HCT116 (cell line): ENCODE results near the gene MPEG1. TPM values are rescaled to one million over a fixed set of nuclear protein-coding genes. Genes with fewer than 3 reads are reported as not detected.

Experiments
- ATAC-seq: fragments of 200-7000 bp; cut with Tn5 transposase; 2 replicates; pipeline ENCODE4 v1.9.1; 2020; ENCODE audit warnings: mild to moderate bottlenecking, moderate library complexity
- BruUV-seq: library from RNA; stranded (reverse); fragments of 400-500 nt; replicated peaks from 2 replicates; lab custom pipeline; 2021; lab: Mats Ljungman, UMichigan
- CTCF ChIA-PET: fragments of 300-600 bp; sonication (Branson Sonifier 250); formaldehyde crosslinking; loops from one replicate; lab custom pipeline; 2021; ENCODE audit warnings: antibody characterized with exemption; lab: Charles Lee
- POLR2A ChIA-PET: fragments of 300-600, 350-600 bp; sonication (Branson Sonifier 250); formaldehyde crosslinking; loops from one replicate; lab custom pipeline; 2021; ENCODE audit warnings: antibody characterized with exemption; lab: Charles Lee
- RAD21 ChIA-PET, 2 experiments: fragments of 300-600 bp; sonication (Branson Sonifier 250); formaldehyde crosslinking; loops; one replicate each; lab custom pipeline; 2023; ENCODE audit warnings: low total read pairs in 2 of 2; ENCODE audit not compliant: uncharacterized antibody in 2 of 2, unreplicated experiment in 2 of 2, low non-redundant PET in 1 of 2; lab: Charles Lee
- DNase-seq: peaks from one replicate; pipeline ENCODE4 v3.0.0-alpha.2; 2010; ENCODE audit warnings: low read depth, low spot score
- H2AFZ ChIP-seq: fragments of 200-600 bp; shearing (Covaris generic), sonication (generic); 2 replicates; pipeline ENCODE4 v1.6.1; 2017; ENCODE audit warnings: low read depth, mixed run types, mixed read lengths, antibody characterized with exemption, low read length; ENCODE audit not compliant: poor library complexity, severe bottlenecking
- H3K27ac ChIP-seq: 2 replicates; pipeline ENCODE4 v1.5.1; 2012; ENCODE audit warnings: low read depth, low read length
- H3K27me3 ChIP-seq: fragments of 200-600 bp; sonication (generic); 2 replicates; pipeline ENCODE4 v1.6.1; 2016; ENCODE audit warnings: mixed run types, low read length, mixed read lengths; ENCODE audit not compliant: insufficient read depth
- H3K36me3 ChIP-seq, 2 experiments: fragments of 200-500 bp in 1 of 2; fragments of 200-600 bp in 1 of 2; sonication (Bioruptor generic) in 1 of 2; sonication (generic) in 1 of 2; 2 replicates each; pipeline versions ENCODE4 v1.5.1 to v1.6.1; 2014 to 2016; ENCODE audit warnings: low read length in 2 of 2, inconsistent platforms in 1 of 2, mixed read lengths in 1 of 2, mixed run types in 1 of 2; ENCODE audit not compliant: insufficient read depth in 2 of 2, control insufficient read depth in 1 of 2
- H3K4me1 ChIP-seq, 2 experiments: fragments of 200-600 bp in 1 of 2; sonication (generic) in 1 of 2; 2 replicates each; pipeline versions ENCODE4 v1.5.1 to v1.6.1; 2012 to 2017; ENCODE audit warnings: low read length in 2 of 2, inconsistent platforms in 1 of 2, mild to moderate bottlenecking in 1 of 2, mixed read lengths in 1 of 2, mixed run types in 1 of 2, moderate library complexity in 1 of 2; ENCODE audit not compliant: insufficient read depth in 2 of 2, control insufficient read depth in 1 of 2
- H3K4me2 ChIP-seq: fragments of 200-600 bp; sonication (generic); 2 replicates; pipeline ENCODE4 v1.6.1; 2017; ENCODE audit warnings: mixed run types, low read length, mixed read lengths
- H3K4me3 ChIP-seq, 2 experiments: fragments of 200-600 bp in 1 of 2; sonication (generic) in 1 of 2; replicated peaks in 1 of 2; 2 replicates each; pipeline ENCODE4 v1.5.1; 2011 to 2016; ENCODE audit warnings: low read length in 2 of 2, control low read depth in 1 of 2, low read depth in 1 of 2, mild to moderate bottlenecking in 1 of 2, mixed read lengths in 1 of 2, mixed run types in 1 of 2
- H3K79me2 ChIP-seq: fragments of 200-600 bp; sonication (generic); 2 replicates; pipeline ENCODE4 v1.6.1; 2017; ENCODE audit warnings: mild to moderate bottlenecking, mixed run types, low read length, moderate library complexity, mixed read lengths; ENCODE audit not compliant: insufficient read depth
- H3K9ac ChIP-seq: fragments of 200-600 bp; sonication (generic); 2 replicates; pipeline ENCODE4 v1.6.1; 2016; ENCODE audit warnings: low read length, mixed read lengths
- H3K9me2 ChIP-seq: fragments of 200-600 bp; sonication (generic), shearing (Covaris generic); 2 replicates; pipeline ENCODE4 v1.6.1; 2017; ENCODE audit warnings: mixed run types, mild to moderate bottlenecking, moderate library complexity; ENCODE audit not compliant: insufficient read depth
- H3K9me3 ChIP-seq, 2 experiments: fragments of 200-500 bp in 1 of 2; fragments of 200-600 bp in 1 of 2; sonication (Bioruptor generic) in 1 of 2; sonication (generic) in 1 of 2; 2 replicates each; pipeline ENCODE4 v1.6.1; 2014 to 2017; ENCODE audit warnings: low read length in 2 of 2, mixed read lengths in 2 of 2, inconsistent platforms in 1 of 2, low read depth in 1 of 2, mild to moderate bottlenecking in 1 of 2, mixed run types in 1 of 2, moderate library complexity in 1 of 2; ENCODE audit not compliant: control insufficient read depth in 1 of 2, insufficient read depth in 1 of 2
- H4K20me1 ChIP-seq: fragments of 200-600 bp; sonication (generic), shearing (Covaris generic); 2 replicates; pipeline ENCODE4 v1.6.1; 2017; ENCODE audit warnings: mixed run types, mild to moderate bottlenecking, moderate library complexity; ENCODE audit not compliant: insufficient read depth
- CEBPB ChIP-seq: IDR thresholded peaks from 2 replicates; pipeline ENCODE4 v1.6.1; 2012; ENCODE audit warnings: low read depth
- CTCF ChIP-seq, 3 experiments: fragments of 200-600 bp in 1 of 3; sonication (generic) in 1 of 3; IDR thresholded peaks in 2 of 3; conservative IDR thresholded peaks in 1 of 3; 2 replicates each; pipeline ENCODE4 v1.5.1; 2012 to 2017; ENCODE audit warnings: low read depth in 2 of 3, low read length in 2 of 3, antibody characterized with exemption in 1 of 3, borderline replicate concordance in 1 of 3, control low read depth in 1 of 3, mild to moderate bottlenecking in 1 of 3, mixed read lengths in 1 of 3, mixed run types in 1 of 3, moderate library complexity in 1 of 3; ENCODE audit not compliant: insufficient read depth in 1 of 3
- FOSL1 ChIP-seq: IDR thresholded peaks from 2 replicates; pipeline ENCODE4 v1.6.1; 2012; ENCODE audit warnings: low read depth
- MAX ChIP-seq: IDR thresholded peaks from 2 replicates; pipeline ENCODE4 v1.6.1; 2012
- REST ChIP-seq: IDR thresholded peaks from 2 replicates; pipeline ENCODE4 v1.6.1; 2012; ENCODE audit warnings: low read depth
- SIN3A ChIP-seq: IDR thresholded peaks from 2 replicates; pipeline ENCODE4 v1.6.1; 2012; ENCODE audit warnings: low read depth
- ZFX ChIP-seq: fragments of 450-650 bp; IDR thresholded peaks from 2 replicates; pipeline ENCODE4 v1.6.1; 2017
- ZNF274 ChIP-seq: fragments of 200-500 bp; sonication (Bioruptor generic); IDR thresholded peaks from 2 replicates; pipeline ENCODE4 v1.6.1; 2014; ENCODE audit warnings: mild to moderate bottlenecking, low read depth, low read length, inconsistent platforms
- intact Hi-C: fragments of 100-400 bp; cut with micrococcal nuclease; formaldehyde crosslinking; loops from 2 replicates; pipeline ENCODE4 v1.10.0; 2022
- total RNA-seq: library from RNA; stranded (reverse); gene quantifications from one replicate; pipeline ENCODE4 v1.2.1, GENCODE V29; 2021; ENCODE audit not compliant: unreplicated experiment

Gene MPEG1
- total RNA-seq, 1 experiment from 2014 or later, result 0.07 TPM

- no peak for TF ChIP-seq CTCF (IDR thresholded peaks at IDR 0.05 in 2 of 3, conservative IDR thresholded peaks at IDR 0.05 in 1 of 3; ENCODE audit: borderline replicate concordance in 1 of 3, insufficient read depth in 1 of 3, low read depth in 2 of 3, low read length in 2 of 3)
- TF ChIP-seq FOSL1, result no peak
Observed at GRCh38 chr11:59193587-59194130, 19.1 kb downstream of the MPEG1 start (continued).

- Histone ChIP-seq H3K27ac (no peak overlapping the region), H3K4me2 (no peak overlapping the region), H3K9me3 (no peaks in the 10 kb centered on the region), H3K4me1 (no peaks in the 10 kb centered on the region), H3K79me2 (no peaks in the 10 kb centered on the region), H3K9ac (no peak overlapping the region), H3K27me3 (no peaks in the 10 kb centered on the region), H3K9me2 (no peaks in the 10 kb centered on the region), H3K36me3 (0 out of 4 replicates have a peak, but pooled peaks cover 0 to 2% of the 10 kb centered on the region in 2 experiments), H3K4me3 (no peak overlapping the region), H2AFZ (no peak overlapping the region), H4K20me1 (no peaks in the 10 kb centered on the region)
- CTCF ChIA-PET, result interaction anchor here (1.4 kb wide), 1 partner anchor 14 kb away, joined by 4 read pairs; no protein-coding TSS in a partner anchor
- intact Hi-C loops, result no loop called here
- DNase-seq, result no peak
- no peak for ATAC-seq
- BruUV-seq, result no TSS peak
- POLR2A ChIA-PET, result no interaction called here
- RAD21 ChIA-PET, result no interaction called here
- TF ChIP-seq REST (no peak), CEBPB (no peak), ZFX (no peak), CTCF (IDR thresholded peaks at IDR 0.05 in 2 of 3, conservative IDR thresholded peaks at IDR 0.05 in 1 of 3; ENCODE audit: borderline replicate concordance in 1 of 3, insufficient read depth in 1 of 3, low read depth in 2 of 3, low read length in 2 of 3) (no peak), ZNF274 (no peak), SIN3A (no peak), MAX (no peak)
Observed at GRCh38 chr11:59192446-59193020, 20.2 kb downstream of the MPEG1 start.
